Tibial nerve (tissue), 4 donors: ENCODE results near the gene RARA. TPM values are rescaled to one million over a fixed set of nuclear protein-coding genes. Genes with fewer than 3 reads are reported as not detected.
A peak's percentile ranks its signal among the peaks of the same experiment; 100 is the strongest.

Experiments
- DNase-seq, 2 donors: peaks; one replicate each; pipeline ENCODE4 v3.0.0-alpha.2; 2019; ENCODE audit warnings: low spot score in 2 of 2
- H3K27ac ChIP-seq, 4 donors: fragments of 200-600 bp; sonication (generic) in 3 of 4; one replicate each; pipeline ENCODE4 v1.5.1; 2017 to 2019; ENCODE audit warnings: mild to moderate bottlenecking in 1 of 4
- H3K27me3 ChIP-seq, 2 donors: fragments of 200-600 bp; sonication (generic) in 1 of 2; one replicate each; pipeline versions ENCODE4 v1.5.1 to v1.6.0; 2017 to 2019
- H3K36me3 ChIP-seq, 3 donors: fragments of 200-600 bp; sonication (generic); one replicate each; pipeline ENCODE4 v1.5.1; 2018 to 2019
- H3K4me1 ChIP-seq, 4 donors: fragments of 200-600 bp; sonication (generic) in 3 of 4; one replicate each; pipeline ENCODE4 v1.5.1; 2017 to 2019
- H3K4me3 ChIP-seq, 4 donors: fragments of 200-600 bp; sonication (generic) in 3 of 4; one replicate each; pipeline ENCODE4 v1.5.1; 2017 to 2019; ENCODE audit warnings: mild to moderate bottlenecking in 1 of 4, moderate library complexity in 1 of 4
- H3K9me3 ChIP-seq, 4 donors: fragments of 200-600 bp; sonication (generic) in 3 of 4; one replicate each; pipeline ENCODE4 v1.5.1; 2017 to 2019
- CTCF ChIP-seq, 5 experiments: fragments of 200-600 bp in 3 of 5; fragments of 450-650 bp in 2 of 5; sonication (generic) in 3 of 5; IDR thresholded peaks; one replicate each; pipeline ENCODE4 v1.5.1; 2016 to 2019; ENCODE audit warnings: antibody characterized with exemption in 5 of 5, mild to moderate bottlenecking in 3 of 5, moderate library complexity in 2 of 5
- EP300 ChIP-seq, 2 donors: sonication (generic); formaldehyde crosslinking; IDR thresholded peaks; one replicate each; pipeline ENCODE4 v1.6.1; 2017; ENCODE audit warnings: antibody characterized with exemption in 2 of 2, mild to moderate bottlenecking in 1 of 2
- POLR2A ChIP-seq, 2 donors: fragments of 450-650 bp; IDR thresholded peaks; one replicate each; pipeline ENCODE4 v1.6.1; 2017; ENCODE audit warnings: antibody characterized with exemption in 2 of 2, mild to moderate bottlenecking in 2 of 2, moderate library complexity in 2 of 2
- WGBS, 2 donors: methylation state at CpG; one replicate each; pipeline ENCODE4 v1.1.5; 2018; 5-methylcytosine and 5-hydroxymethylcytosine counted together
- total RNA-seq, 4 donors: library from RNA; depleted of rRNA; stranded (reverse); fragments of >200 nt; gene quantifications; one replicate each; pipeline ENCODE4 v1.1.0, GENCODE V29; 2016

RARA gene
- total RNA-seq, 4 donors from 2014 or later = 28.9 to 58.2 (median 46.4) TPM

GRCh38 chr17:40330850-40331470 lies 22.0 kb downstream of the RARA start:
- Histone ChIP-seq H3K4me1 (peaks cover 9 to 100% (median 93%) of the 10 kb centered on the region in 4 donors), H3K36me3 (no peaks in the 10 kb centered on the region), H3K4me3 (no peak overlapping the region), H3K9me3 (no peaks in the 10 kb centered on the region), H3K27ac (peak overlapping the region in 3 of 4 donors; percentile 62 to 89 (median 80)), H3K27me3 (no peaks in the 10 kb centered on the region)
- no peak for DNase-seq
- WGBS, 2 donors = 85 to 88% methylated on average over 9 of the region's 10 CpGs
- TF ChIP-seq CTCF (IDR thresholded peaks at IDR 0.05) (no peak), POLR2A (IDR thresholded peaks at IDR 0.05) (no peak), EP300 (IDR thresholded peaks at IDR 0.05) (no peak)

- Histone ChIP-seq H3K27me3 (no peaks in the 10 kb centered on the region), H3K4me3 (peak overlapping the region in 2 of 4 donors; percentile 3), H3K4me1 (peaks cover 9 to 100% (median 87%) of the 10 kb centered on the region in 4 donors), H3K27ac (peak overlapping the region; percentile 28 to 89 (median 71)), H3K36me3 (no peaks in the 10 kb centered on the region), H3K9me3 (no peaks in the 10 kb centered on the region)
- 5 to 13% methylated on average over 13 to 16 of the region's 22 CpGs for WGBS, 2 donors
- DNase-seq = peak; percentile 81 to 83
- TF ChIP-seq EP300 (IDR thresholded peaks at IDR 0.05) (peak; percentile 43 to 97), POLR2A (IDR thresholded peaks at IDR 0.05) (peak in 1 of 2 donors; percentile 23), CTCF (IDR thresholded peaks at IDR 0.05) (peak in 3 of 5 experiments; percentile 4 to 36 (median 26))
Observed at GRCh38 chr17:40331743-40332641, 23.0 kb downstream of the RARA start.

GRCh38 chr17:40333781-40334448 lies 24.9 kb downstream of the RARA start:
- Histone ChIP-seq H3K4me1 (peaks cover 7 to 100% (median 89%) of the 10 kb centered on the region in 4 donors), H3K27me3 (no peaks in the 10 kb centered on the region), H3K4me3 (no peak overlapping the region), H3K36me3 (no peaks in the 10 kb centered on the region), H3K27ac (peak overlapping the region; percentile 7 to 89 (median 64)), H3K9me3 (no peaks in the 10 kb centered on the region)
- TF ChIP-seq CTCF (IDR thresholded peaks at IDR 0.05) (no peak), EP300 (IDR thresholded peaks at IDR 0.05) (peak in 1 of 2 donors; percentile 20), POLR2A (IDR thresholded peaks at IDR 0.05) (no peak)
- WGBS, 2 donors = 69 to 79% methylated on average over 4 of the region's 4 CpGs
- no peak for DNase-seq

- no peaks in the 10 kb centered on the region for H3K27me3 ChIP-seq
- TF ChIP-seq EP300 (IDR thresholded peaks at IDR 0.05) = no peak
- no peak for TF ChIP-seq POLR2A (IDR thresholded peaks at IDR 0.05)
- no peak for TF ChIP-seq CTCF (IDR thresholded peaks at IDR 0.05)
- no peak for DNase-seq
- H3K4me1 ChIP-seq = peaks cover 3 to 100% (median 84%) of the 10 kb centered on the region in 4 donors
- H3K9me3 ChIP-seq = no peaks in the 10 kb centered on the region
- H3K36me3 ChIP-seq = no peaks in the 10 kb centered on the region
- 69 to 71% methylated on average over 8 of the region's 8 CpGs for WGBS, 2 donors
- peak overlapping the region in 3 of 4 donors; percentile 48 to 89 (median 80) for H3K27ac ChIP-seq
- no peak overlapping the region for H3K4me3 ChIP-seq
Observed at GRCh38 chr17:40335620-40336019, 26.6 kb downstream of the RARA start.
